NCI-H345 treated with DMSO at 0.1 percent for 48 hours (cell line): Measurements from ENCODE around the gene PTDSS2.

Experiments
- DNase-seq: peaks from one replicate; lab custom pipeline; 2025; ENCODE audit not compliant: unreplicated experiment; lab: John Stamatoyannopoulos, UW

The PTDSS2 gene

GRCh38 chr11:488579-488978, 38.5 kb downstream of the PTDSS2 start:
- DNase-seq, result no peak

GRCh38 chr11:488992-489391, 38.9 kb downstream of the PTDSS2 start:
- DNase-seq, result no peak

GRCh38 chr11:489610-490185, 39.6 kb downstream of the PTDSS2 start:
- no peak for DNase-seq

- DNase-seq, result no peak
These were observed 40.3 kb downstream of the PTDSS2 start for GRCh38 chr11:490186-490929.

- no peak for DNase-seq
These were observed 40.8 kb downstream of the PTDSS2 start for GRCh38 chr11:490930-491260.

GRCh38 chr11:491358-491757, 41.3 kb downstream of the PTDSS2 start:
- DNase-seq, result no peak

GRCh38 chr11:492427-493226, 42.5 kb downstream of the PTDSS2 start:
- DNase-seq, result no peak

- DNase-seq, result no peak
These were observed 44.9 kb downstream of the PTDSS2 start for GRCh38 chr11:494761-495536.

GRCh38 chr11:495537-495931, 45.5 kb downstream of the PTDSS2 start:
- no peak for DNase-seq

GRCh38 chr11:496834-497564, 46.9 kb downstream of the PTDSS2 start:
- DNase-seq, result no peak

GRCh38 chr11:497565-498296, 47.7 kb downstream of the PTDSS2 start:
- no peak for DNase-seq

- no peak for DNase-seq
These were observed 48.5 kb downstream of the PTDSS2 start for GRCh38 chr11:498297-499181.

GRCh38 chr11:499201-500076, 49.4 kb downstream of the PTDSS2 start:
- no peak for DNase-seq

GRCh38 chr11:501001-501682, 51.1 kb downstream of the PTDSS2 start:
- DNase-seq, result no peak

GRCh38 chr11:501683-502287, 51.7 kb downstream of the PTDSS2 start:
- DNase-seq, result no peak

GRCh38 chr11:502288-503178, 52.5 kb downstream of the PTDSS2 start:
- no peak for DNase-seq
